B cell (primary cell): ENCODE results near the gene SCN8A. TPM values are rescaled to one million over a fixed set of nuclear protein-coding genes. Genes with fewer than 3 reads are reported as not detected.

ENCODE experiments used
- ATAC-seq: fragments of 200-7000 bp; cut with Tn5 transposase; one replicate; pipeline ENCODE4 v1.10.0; 2021; ENCODE audit warnings: low read depth, mild to moderate bottlenecking, moderate number of reproducible peaks, moderate library complexity
- CTCF ChIA-PET: fragments of 350-600 bp; sonication (Branson Sonifier 250); formaldehyde crosslinking; loops from one replicate; lab custom pipeline; 2021; ENCODE audit warnings: antibody characterized with exemption, inconsistent platforms; lab: Charles Lee
- POLR2A ChIA-PET: fragments of 350-600 bp; sonication (Branson Sonifier 250); formaldehyde crosslinking; loops from one replicate; lab custom pipeline; 2021; ENCODE audit warnings: antibody characterized with exemption; lab: Charles Lee
- DNase-seq: peaks from one replicate; pipeline ENCODE4 v3.0.0; 2013
- H2AFZ ChIP-seq: 2 replicates; pipeline ENCODE4 v1.6.1; 2012; ENCODE audit warnings: mild to moderate bottlenecking, low read depth, low read length; ENCODE audit not compliant: insufficient read depth, poor library complexity, severe bottlenecking
- H3K27ac ChIP-seq, 2 donors: 1 replicate in 1 of 2; 2 replicates in 1 of 2; pipeline ENCODE4 v1.5.1; 2012 to 2013; ENCODE audit warnings: low read length in 2 of 2, mild to moderate bottlenecking in 2 of 2, moderate library complexity in 1 of 2
- H3K27me3 ChIP-seq, 4 experiments: fragments of 200-600 bp in 1 of 4; sonication (generic) in 1 of 4; replicated peaks in 1 of 4; 1 replicate in 2 of 4; 2 replicates in 2 of 4; pipeline versions ENCODE4 v1.6.1 to v1.7.0; 2013 to 2016; ENCODE audit warnings: low read length in 3 of 4, mild to moderate bottlenecking in 2 of 4, mixed read lengths in 1 of 4, moderate library complexity in 1 of 4; ENCODE audit not compliant: insufficient read depth in 4 of 4, control insufficient read depth in 3 of 4; ENCODE audit errors: control extremely low read depth in 1 of 4
- H3K36me3 ChIP-seq, 2 experiments: replicated peaks in 1 of 2; 1 replicate in 1 of 2; 2 replicates in 1 of 2; pipeline versions ENCODE4 v1.6.1 to v1.7.1; 2013; ENCODE audit warnings: low read length in 1 of 2; ENCODE audit not compliant: insufficient read depth in 2 of 2, control insufficient read depth in 1 of 2; ENCODE audit errors: control extremely low read depth in 1 of 2, extremely low read depth in 1 of 2
- H3K4me1 ChIP-seq, 2 donors: fragments of 200-600 bp in 1 of 2; sonication (generic) in 1 of 2; 1 replicate in 1 of 2; 2 replicates in 1 of 2; pipeline versions ENCODE4 v1.5.1 to v1.6.1; 2013 to 2017; ENCODE audit warnings: low read length in 2 of 2; ENCODE audit not compliant: control insufficient read depth in 2 of 2, insufficient read depth in 2 of 2
- H3K4me2 ChIP-seq: replicated peaks from 2 replicates; pipeline ENCODE3; 2012; ENCODE audit warnings: mild to moderate bottlenecking, low read depth, low read length; ENCODE audit not compliant: poor library complexity, severe bottlenecking
- H3K4me3 ChIP-seq, 5 experiments: fragments of 200-600 bp in 1 of 5; sonication (generic) in 1 of 5; 1 replicate in 3 of 5; 2 replicates in 2 of 5; pipeline versions ENCODE4 v1.5.1 to v1.7.0; 2011 to 2016; ENCODE audit warnings: low read length in 4 of 5, mild to moderate bottlenecking in 4 of 5, low read depth in 2 of 5, control low read depth in 1 of 5, moderate library complexity in 1 of 5; ENCODE audit not compliant: insufficient read depth in 1 of 5; ENCODE audit errors: control extremely low read depth in 1 of 5, extremely low read depth in 1 of 5
- H3K79me2 ChIP-seq: fragments of 200-600 bp; sonication (generic); one replicate; pipeline ENCODE4 v1.6.0; 2016; ENCODE audit warnings: low read length; ENCODE audit not compliant: control insufficient read depth, insufficient read depth
- H3K9ac ChIP-seq: fragments of 200-600 bp; sonication (generic); 2 replicates; pipeline ENCODE4 v1.6.1; 2017; ENCODE audit warnings: mild to moderate bottlenecking, low read length, moderate library complexity
- H3K9me3 ChIP-seq, 3 donors: one replicate each; pipeline versions ENCODE4 v1.6.1 to v1.7.1; 2013; ENCODE audit warnings: low read length in 2 of 3; ENCODE audit not compliant: control insufficient read depth in 2 of 3, insufficient read depth in 1 of 3; ENCODE audit errors: control extremely low read depth in 1 of 3
- H4K20me1 ChIP-seq: 2 replicates; pipeline ENCODE4 v1.6.0; 2012; ENCODE audit warnings: mild to moderate bottlenecking, low read length; ENCODE audit not compliant: insufficient read depth, control insufficient read depth, poor library complexity, severe bottlenecking
- H3K27ac Mint-ChIP-seq: one replicate; pipeline ENCODE4 v1.8.0; 2021; ENCODE audit warnings: mixed read lengths
- H3K27me3 Mint-ChIP-seq: one replicate; pipeline ENCODE4 v1.8.0; 2021; ENCODE audit warnings: mixed read lengths
- H3K4me1 Mint-ChIP-seq: one replicate; pipeline ENCODE4 v1.8.0; 2021; ENCODE audit warnings: mixed read lengths
- H3K4me3 Mint-ChIP-seq: one replicate; pipeline ENCODE4 v1.8.0; 2021; ENCODE audit warnings: mixed read lengths
- H3K9me3 Mint-ChIP-seq: one replicate; pipeline ENCODE4 v1.8.0; 2022; ENCODE audit warnings: mixed read lengths; ENCODE audit not compliant: insufficient read depth
- CTCF ChIP-seq: fragments of 200-600 bp; IDR thresholded peaks from one replicate; pipeline ENCODE4 v1.8.0; 2022; ENCODE audit warnings: antibody characterized with exemption, mild to moderate bottlenecking
- EZH2 ChIP-seq: IDR thresholded peaks from 2 replicates; pipeline ENCODE4 v1.6.1; 2012; ENCODE audit warnings: borderline replicate concordance, low read depth, mild to moderate bottlenecking, moderate library complexity, low read length; ENCODE audit not compliant: insufficient read depth, poor library complexity, severe bottlenecking
- WGBS: methylation state at CpG from one replicate; pipeline ENCODE4 v1.1.5; 2013; ENCODE audit warnings: missing lambda C conversion rate; ENCODE audit not compliant: insufficient coverage; 5-methylcytosine and 5-hydroxymethylcytosine counted together
- intact Hi-C: fragments of 100-400 bp; cut with micrococcal nuclease; formaldehyde crosslinking; loops from one replicate; pipeline ENCODE4 v1.10.0; 2022
- polyA plus RNA-seq: library from polyadenylated mRNA; depleted of rRNA; stranded (reverse); fragments of >200 nt; gene quantifications from 2 replicates; pipeline ENCODE4 v1.2.3, GENCODE V29; 2012
- total RNA-seq, 2 donors: library from RNA; stranded (reverse); fragments of 120-200 nt in 1 of 2; gene quantifications; 1 replicate in 1 of 2; 2 replicates in 1 of 2; pipeline versions ENCODE4 v1.2.3 to v1.2.4, GENCODE V29; 2013 to 2022

Gene SCN8A
- total and polyA plus RNA-seq, 2 donors (not counting 1 experiment from before 2014, with no cell fraction given), result 0.78 to 1.0 TPM

- Mint-ChIP-seq H3K27ac (no peak overlapping the region), H3K27me3 (peaks cover 29% of the 10 kb centered on the region), H3K4me3 (no peak overlapping the region), H3K4me1 (no peaks in the 10 kb centered on the region), H3K9me3 (peaks cover 4% of the 10 kb centered on the region)
- DNase-seq (no peak), ATAC-seq (no peak)
- no peak overlapping the region for H3K9ac ChIP-seq
- no CpG with 5 or more reads among the region's 3 CpGs for WGBS
- intact Hi-C loops, result no loop called here
- ChIA-PET POLR2A (no interaction called here), CTCF (no interaction called here)
- H2AFZ ChIP-seq, result no peak overlapping the region
- no peak overlapping the region for H3K4me3 ChIP-seq
- TF ChIP-seq EZH2, result no peak
- TF ChIP-seq CTCF, result no peak
- H3K27me3 ChIP-seq, result peaks cover 0 to 7% (median 1%) of the 10 kb centered on the region in 4 experiments
- H4K20me1 ChIP-seq, result no peaks in the 10 kb centered on the region
- no peaks in the 10 kb centered on the region for H3K79me2 ChIP-seq
- H3K27ac ChIP-seq, result no peak overlapping the region
- no peak overlapping the region for H3K4me2 ChIP-seq
- H3K4me1 ChIP-seq, result no peaks in the 10 kb centered on the region
- H3K9me3 ChIP-seq, result peaks cover 0 to 7% (median 1%) of the 10 kb centered on the region in 3 donors
- no peaks in the 10 kb centered on the region for H3K36me3 ChIP-seq
Observed at GRCh38 chr12:51636581-51636980, 45.5 kb downstream of the SCN8A start.

- peaks cover 33% of the 10 kb centered on the region for H3K27me3 Mint-ChIP-seq
- POLR2A ChIA-PET, result no interaction called here
- DNase-seq (no peak), ATAC-seq (no peak)
- H3K9me3 Mint-ChIP-seq, result peaks cover 4% of the 10 kb centered on the region
- no peaks in the 10 kb centered on the region for H4K20me1 ChIP-seq
- no peaks in the 10 kb centered on the region for H3K79me2 ChIP-seq
- no peak overlapping the region for H3K4me3 ChIP-seq
- WGBS, result no CpG with 5 or more reads among the region's 1 CpG
- H3K9me3 ChIP-seq, result peaks cover 0 to 7% (median 1%) of the 10 kb centered on the region in 3 donors
- no peaks in the 10 kb centered on the region for H3K36me3 ChIP-seq
- H3K27me3 ChIP-seq, result peaks cover 0 to 7% (median 1%) of the 10 kb centered on the region in 4 experiments
- H2AFZ ChIP-seq, result no peak overlapping the region
- no peak overlapping the region for H3K4me2 ChIP-seq
- intact Hi-C loops, result no loop called here
- no peak overlapping the region for H3K9ac ChIP-seq
- TF ChIP-seq CTCF (no peak), EZH2 (no peak)
- H3K4me1 Mint-ChIP-seq, result no peaks in the 10 kb centered on the region
- no peak overlapping the region for H3K4me3 Mint-ChIP-seq
- CTCF ChIA-PET, result no interaction called here
- no peaks in the 10 kb centered on the region for H3K4me1 ChIP-seq
- no peak overlapping the region for H3K27ac Mint-ChIP-seq
- H3K27ac ChIP-seq, result no peak overlapping the region
Observed at GRCh38 chr12:51636986-51637385, 46.0 kb downstream of the SCN8A start.
